Stimulated activated CD4-positive, alpha-beta T cell treated with anti-CD3 and anti-CD28 coated beads, Interleukin-2, amount 100 ng/mL, for 4 hours (primary cell): Measurements from ENCODE around the gene HSPB1.
"Not testable (repeated sequence)": the region's sequence is repeated elsewhere in the genome, so short reads cannot be mapped to it uniquely, and the experiment has no call there.

Source experiments
- DNase-seq: peaks from one replicate; pipeline ENCODE4 v3.0.0-alpha.2; 2020; ENCODE audit warnings: low read depth

The HSPB1 gene

DNA sequence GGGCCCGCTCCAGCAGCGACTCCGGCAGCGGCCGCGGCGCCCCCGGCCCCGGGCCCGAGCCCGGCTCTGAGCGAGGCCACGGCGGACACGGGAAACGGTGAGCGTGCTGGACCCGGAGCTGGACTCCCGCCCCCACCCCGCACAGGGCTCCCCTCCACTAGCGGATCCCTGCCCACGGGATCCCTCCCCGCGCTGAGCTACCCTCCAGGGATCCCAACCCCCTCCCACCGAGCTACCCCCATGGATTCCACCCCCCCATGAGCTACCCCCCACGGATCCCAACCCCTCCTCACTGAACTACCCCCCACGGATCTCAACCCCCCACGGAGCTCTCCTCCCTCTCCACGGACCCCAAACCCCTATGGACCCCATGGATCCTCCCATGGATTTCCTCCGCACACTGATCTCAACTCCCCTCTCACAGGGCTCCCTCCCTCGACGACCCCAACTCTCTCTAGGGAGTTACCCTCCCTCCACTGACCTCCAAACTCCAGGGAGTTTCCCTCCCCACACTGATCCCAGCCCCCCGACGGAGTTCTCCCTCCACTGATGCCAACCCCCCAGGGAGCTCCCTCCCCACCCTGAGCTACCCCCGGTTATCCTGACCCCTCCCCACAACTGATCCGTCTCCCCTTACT, 20.6 kb upstream of the HSPB1 start:
- no peak for DNase-seq

DNA sequence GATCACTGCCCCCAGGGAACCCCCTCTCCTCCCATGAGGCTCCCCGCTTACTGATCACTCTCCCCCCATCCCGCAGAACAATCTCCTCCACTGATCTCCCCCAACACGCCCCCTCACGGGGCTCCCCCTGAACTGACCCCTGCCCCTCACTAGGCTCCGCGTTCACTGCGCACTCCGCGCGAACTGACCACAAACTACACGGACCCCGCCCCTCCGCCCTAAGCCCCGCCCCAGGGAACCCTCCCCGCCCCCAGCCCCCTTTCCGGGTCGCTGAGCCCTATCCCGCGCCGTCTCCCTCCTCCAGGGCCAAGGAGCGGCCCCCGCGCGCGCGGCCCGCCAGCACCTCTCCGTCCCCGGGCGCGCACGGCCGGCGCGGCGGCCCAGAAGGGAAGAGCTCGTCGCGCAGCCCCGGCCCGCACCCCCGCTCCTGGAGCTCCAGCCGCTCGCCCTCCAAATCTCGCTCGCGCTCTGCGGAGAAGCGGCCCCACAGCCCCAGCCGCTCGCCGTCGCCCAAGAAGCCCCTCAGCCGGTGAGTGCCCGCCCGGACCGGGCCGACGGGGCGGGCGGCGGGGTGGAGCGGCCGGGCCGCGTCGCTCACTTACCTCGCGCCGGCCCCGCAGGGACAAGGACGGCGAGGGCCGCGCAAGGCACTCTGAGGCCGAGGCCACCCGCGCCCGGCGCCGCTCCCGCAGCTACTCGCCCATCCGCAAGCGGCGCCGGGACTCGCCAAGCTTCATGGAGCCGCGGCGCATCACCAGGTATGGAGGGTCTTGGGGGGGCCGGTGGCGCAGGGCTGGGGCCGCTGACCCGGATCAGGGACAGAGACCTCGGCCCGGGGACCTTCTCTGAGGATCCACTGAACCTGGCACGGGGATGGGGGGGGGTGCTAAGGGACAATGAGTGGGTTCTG, 19.9 kb upstream of the HSPB1 start:
- no peak for DNase-seq

GRCh38 chr7:76283254-76284159, 19.0 kb upstream of the HSPB1 start:
- DNase-seq, result no peak

DNA sequence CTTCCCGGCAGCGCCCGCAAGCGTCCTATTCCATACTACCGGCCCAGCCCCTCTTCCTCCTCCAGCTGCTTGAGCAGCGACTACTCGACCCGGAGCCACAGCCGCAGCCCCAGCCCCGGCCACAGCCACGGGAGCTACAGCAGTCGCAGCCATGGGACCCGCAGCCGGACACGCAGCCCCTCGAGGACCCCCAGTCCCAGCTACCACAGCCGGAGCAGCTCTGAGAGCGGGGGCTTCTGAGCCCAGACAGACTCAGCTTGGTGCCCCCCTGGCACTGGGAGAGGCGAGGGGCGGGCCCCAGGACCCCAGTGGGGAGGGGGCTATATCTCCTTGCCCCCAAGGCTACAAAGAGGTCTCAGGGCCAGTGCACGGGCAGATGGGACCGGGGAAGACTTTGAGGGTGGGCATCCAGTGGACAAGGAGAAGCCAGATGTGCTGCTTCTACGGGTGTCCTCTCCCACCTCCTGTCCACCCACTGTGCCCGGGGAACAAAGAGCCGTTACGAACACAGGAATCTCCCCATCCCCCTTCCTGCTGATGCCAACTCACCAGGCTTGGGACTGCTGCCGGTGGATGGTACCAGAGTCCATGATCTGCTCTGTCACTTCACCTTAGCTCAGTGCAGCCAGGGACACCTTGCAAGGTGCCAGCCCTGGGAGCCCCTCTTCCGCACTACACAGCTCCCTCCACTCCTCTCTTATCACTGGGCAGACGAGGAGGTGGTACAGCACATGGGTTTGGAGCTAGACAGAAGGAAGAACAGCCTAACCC, 16.7 kb upstream of the HSPB1 start:
- no peak for DNase-seq

GRCh38 chr7:76286842-76287403, 15.6 kb upstream of the HSPB1 start:
- no peak for DNase-seq

DNA sequence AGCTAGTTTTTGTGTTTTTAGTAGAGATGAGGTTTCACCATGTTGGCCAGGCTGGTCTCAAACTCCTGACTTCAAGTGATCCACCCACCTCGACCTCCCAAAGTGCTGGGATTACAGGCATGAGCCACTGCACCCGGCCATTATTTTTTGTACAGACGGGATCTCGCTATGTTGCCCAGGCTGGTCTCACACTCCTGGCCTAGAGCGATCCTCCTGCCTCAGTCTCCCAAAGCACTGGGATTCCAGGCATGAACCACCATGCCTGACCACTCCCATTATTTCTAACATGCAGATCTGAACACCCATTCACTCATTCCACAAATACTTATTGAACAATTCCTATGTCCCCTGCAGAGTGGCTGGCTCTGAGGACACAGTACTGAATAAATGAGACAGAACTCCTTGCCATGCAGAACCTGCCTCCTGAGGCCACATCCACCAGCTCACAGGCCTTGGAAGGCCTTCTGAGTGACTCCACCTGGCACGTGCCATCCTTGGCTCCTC, 11.6 kb upstream of the HSPB1 start:
- not testable (repeated sequence) for DNase-seq

- peak; percentile 84 for DNase-seq
These were observed 10.9 kb upstream of the HSPB1 start for GRCh38 chr7:76291351-76292212.

DNA sequence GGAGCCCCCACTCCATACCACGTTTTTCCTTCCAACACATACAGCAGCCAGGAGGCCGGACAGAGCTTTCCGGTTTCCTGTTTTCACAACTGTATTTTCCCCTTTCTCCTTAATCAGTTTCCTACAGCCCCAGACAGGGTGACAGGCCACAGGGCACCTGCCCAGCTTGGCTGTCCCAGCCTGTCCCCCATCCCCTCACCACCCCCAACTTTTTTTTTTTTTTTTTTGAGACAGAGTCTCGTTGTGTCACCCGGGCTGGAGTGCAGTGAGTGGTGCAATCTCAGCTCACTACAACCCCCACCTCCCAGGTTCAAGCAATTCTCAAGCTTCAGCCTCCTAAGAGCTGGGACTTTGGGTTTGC, 10.3 kb upstream of the HSPB1 start:
- DNase-seq, result no peak

- not testable (repeated sequence) for DNase-seq
These were observed 9.6 kb upstream of the HSPB1 start for GRCh38 chr7:76292911-76293310.

GRCh38 chr7:76293407-76293901, 9.0 kb upstream of the HSPB1 start:
- no peak for DNase-seq

GRCh38 chr7:76294344-76295024, 8.0 kb upstream of the HSPB1 start:
- no peak for DNase-seq

GRCh38 chr7:76296743-76297740, 5.4 kb upstream of the HSPB1 start:
- DNase-seq, result no peak

GRCh38 chr7:76300166-76300731, 2.2 kb upstream of the HSPB1 start:
- DNase-seq, result no peak

GRCh38 chr7:76301000-76301399, 1.5 kb upstream of the HSPB1 start:
- DNase-seq, result no peak

DNA sequence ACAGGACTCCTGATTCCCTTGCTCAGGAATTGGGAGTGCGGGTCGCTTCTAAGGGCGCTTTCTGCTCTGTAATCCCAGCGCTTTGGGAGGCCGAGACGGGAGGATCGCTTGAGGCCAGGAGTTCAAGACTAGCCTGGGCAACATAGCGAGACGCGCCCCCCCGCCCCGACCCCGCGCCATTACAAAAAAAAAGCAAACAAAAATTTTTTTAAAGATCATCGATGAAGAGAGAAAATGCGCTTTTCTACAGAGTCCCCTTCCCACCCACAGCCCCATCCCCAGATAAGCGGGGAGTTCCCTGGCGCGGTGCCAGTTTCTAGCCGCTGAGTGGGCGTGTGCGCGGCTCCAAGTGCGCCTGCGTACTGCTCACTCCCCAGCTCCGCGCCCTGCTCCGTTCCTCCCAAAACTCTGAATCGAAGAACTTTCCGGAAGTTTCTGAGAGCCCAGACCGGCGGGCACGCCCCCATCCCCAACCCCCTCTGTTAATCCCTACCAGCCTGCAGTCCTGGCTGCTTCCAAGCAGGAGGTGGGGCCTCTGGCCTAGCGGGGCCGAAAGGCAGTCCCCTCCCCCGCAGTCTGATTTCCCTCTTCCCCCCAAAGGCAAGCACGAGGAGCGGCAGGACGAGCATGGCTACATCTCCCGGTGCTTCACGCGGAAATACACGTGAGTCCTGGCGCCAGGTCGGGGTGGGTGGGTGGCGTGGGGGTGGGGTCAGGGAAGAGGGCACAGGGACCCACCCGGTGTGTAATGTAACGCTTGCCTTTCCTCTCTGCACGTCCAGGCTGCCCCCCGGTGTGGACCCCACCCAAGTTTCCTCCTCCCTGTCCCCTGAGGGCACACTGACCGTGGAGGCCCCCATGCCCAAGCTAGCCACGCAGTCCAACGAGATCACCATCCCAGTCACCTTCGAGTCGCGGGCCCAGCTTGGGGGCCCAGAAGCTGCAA, 1.0 kb downstream of the HSPB1 start:
- peak; percentile 73 for DNase-seq

DNA sequence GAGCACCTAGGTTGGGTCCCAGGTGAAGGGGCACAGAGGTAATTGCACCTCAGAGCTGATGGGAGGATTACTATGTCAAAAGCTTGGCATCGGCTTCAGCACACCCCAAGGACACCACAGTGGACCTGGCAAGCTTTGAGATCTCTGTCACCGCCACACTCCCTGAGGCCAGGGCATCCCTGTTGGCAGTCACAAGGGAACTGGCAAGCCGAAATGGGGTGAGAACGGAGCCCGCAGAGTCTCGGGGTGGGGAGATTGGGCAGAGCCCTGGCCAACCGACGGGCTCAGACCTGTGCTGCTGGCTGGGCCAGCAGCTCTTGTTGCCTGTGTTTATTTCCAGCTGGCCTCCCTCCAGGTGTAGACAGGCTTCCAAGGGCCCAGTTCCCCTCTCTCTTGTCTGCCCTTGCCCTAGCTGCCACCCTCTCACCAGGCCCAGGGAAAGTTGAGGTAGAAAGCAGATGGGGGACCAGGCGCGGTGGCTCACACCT, 2.5 kb downstream of the HSPB1 start:
- DNase-seq, result no peak
